Measurements from ENCODE around the gene NUP155. TPM values are rescaled to one million over a fixed set of nuclear protein-coding genes. Genes with fewer than 3 reads are reported as not detected.
"Not testable (repeated sequence)": the region's sequence is repeated elsewhere in the genome, so short reads cannot be mapped to it uniquely, and the experiment has no call there.

NUP155 gene
- total RNA-seq, 1 donor from 2014 or later: 25.0 TPM

- H3K27ac Mint-ChIP-seq (ENCODE audit: unreplicated experiment): no peak overlapping the region
- peaks cover 15% of the 10 kb centered on the region for H3K9me3 Mint-ChIP-seq (ENCODE audit: unreplicated experiment)
- H3K27me3 Mint-ChIP-seq (ENCODE audit: unreplicated experiment): no peaks in the 10 kb centered on the region
- DNase-seq (ENCODE audit: extremely low spot score, unreplicated experiment): no peak
- no peak for TF ChIP-seq CTCF (IDR thresholded peaks at IDR 0.05)
- H3K36me3 Mint-ChIP-seq (ENCODE audit: unreplicated experiment): peaks cover 2% of the 10 kb centered on the region
- peaks cover 12% of the 10 kb centered on the region for H3K4me1 Mint-ChIP-seq (ENCODE audit: unreplicated experiment)
- H3K4me3 Mint-ChIP-seq (ENCODE audit: unreplicated experiment): no peak overlapping the region
Observed at GRCh38 chr5:37275511-37275910, 95.4 kb downstream of the NUP155 start.

- Mint-ChIP-seq H3K4me1 (ENCODE audit: unreplicated experiment) (peaks cover 12% of the 10 kb centered on the region), H3K9me3 (ENCODE audit: unreplicated experiment) (peaks cover 13% of the 10 kb centered on the region), H3K36me3 (ENCODE audit: unreplicated experiment) (peaks cover 4% of the 10 kb centered on the region), H3K27me3 (ENCODE audit: unreplicated experiment) (no peaks in the 10 kb centered on the region), H3K27ac (ENCODE audit: unreplicated experiment) (peak overlapping the region; percentile 61), H3K4me3 (ENCODE audit: unreplicated experiment) (no peak overlapping the region)
- no peak for DNase-seq (ENCODE audit: extremely low spot score, unreplicated experiment)
- no peak for TF ChIP-seq CTCF (IDR thresholded peaks at IDR 0.05)
Observed at GRCh38 chr5:37272511-37272910, 98.4 kb downstream of the NUP155 start.

GRCh38 chr5:37268100-37268499 lies 102.8 kb downstream of the NUP155 start:
- H3K27me3 Mint-ChIP-seq (ENCODE audit: unreplicated experiment); H3K36me3 Mint-ChIP-seq (ENCODE audit: unreplicated experiment); H3K4me1 Mint-ChIP-seq (ENCODE audit: unreplicated experiment); DNase-seq (ENCODE audit: extremely low spot score, unreplicated experiment); H3K4me3 Mint-ChIP-seq (ENCODE audit: unreplicated experiment); H3K27ac Mint-ChIP-seq (ENCODE audit: unreplicated experiment): not testable (repeated sequence)
- peaks cover 13% of the 10 kb centered on the region for H3K9me3 Mint-ChIP-seq (ENCODE audit: unreplicated experiment)

- DNase-seq (ENCODE audit: extremely low spot score, unreplicated experiment): no peak
- no peak for TF ChIP-seq CTCF (IDR thresholded peaks at IDR 0.05)
- Mint-ChIP-seq H3K4me1 (ENCODE audit: unreplicated experiment) (peaks cover 7% of the 10 kb centered on the region), H3K4me3 (ENCODE audit: unreplicated experiment) (no peak overlapping the region), H3K27ac (ENCODE audit: unreplicated experiment) (peak overlapping the region; percentile 17), H3K36me3 (ENCODE audit: unreplicated experiment) (peaks cover 6% of the 10 kb centered on the region), H3K9me3 (ENCODE audit: unreplicated experiment) (no peaks in the 10 kb centered on the region), H3K27me3 (ENCODE audit: unreplicated experiment) (no peaks in the 10 kb centered on the region)
Observed at GRCh38 chr5:37255774-37256358, 115.0 kb downstream of the NUP155 start.

GRCh38 chr5:37254581-37254980 lies 116.3 kb downstream of the NUP155 start:
- no peak overlapping the region for H3K27ac Mint-ChIP-seq (ENCODE audit: unreplicated experiment)

More at GRCh38 chr5:37254581-37254980, 116.3 kb downstream of the NUP155 start:
- Mint-ChIP-seq H3K4me1 (ENCODE audit: unreplicated experiment) (peaks cover 16% of the 10 kb centered on the region), H3K36me3 (ENCODE audit: unreplicated experiment) (peaks cover 3% of the 10 kb centered on the region), H3K4me3 (ENCODE audit: unreplicated experiment) (no peak overlapping the region), H3K27me3 (ENCODE audit: unreplicated experiment) (no peaks in the 10 kb centered on the region), H3K9me3 (ENCODE audit: unreplicated experiment) (no peaks in the 10 kb centered on the region)
- TF ChIP-seq CTCF (IDR thresholded peaks at IDR 0.05): no peak
- DNase-seq (ENCODE audit: extremely low spot score, unreplicated experiment): no peak
